Non-pigmented ciliary epithelial cell (primary cell): ENCODE results near the gene LYRM9.
"Not testable (repeated sequence)": the region's sequence is repeated elsewhere in the genome, so short reads cannot be mapped to it uniquely, and the experiment has no call there.

ENCODE experiments used
- DNase-seq: peaks from one replicate; pipeline ENCODE4 v3.0.0-alpha.2; 2010; ENCODE audit warnings: low read depth

Gene LYRM9

DNA sequence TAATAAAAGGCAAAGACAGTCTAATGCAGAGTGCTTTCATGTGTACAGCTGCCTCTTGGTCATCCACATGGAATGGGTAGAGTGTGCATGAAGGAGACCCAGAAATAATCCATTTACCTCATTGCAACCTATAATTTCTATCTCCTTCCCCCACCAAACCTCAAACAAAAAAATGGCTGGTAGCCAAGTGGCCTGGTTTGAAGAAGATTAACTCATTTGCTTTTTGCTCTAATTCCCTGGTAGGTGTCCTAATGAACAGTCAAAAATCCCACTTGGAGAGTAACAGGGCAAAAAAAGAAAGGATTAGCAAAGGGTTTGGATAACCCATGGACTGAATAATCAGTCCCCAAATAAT is 13.0 kb upstream of the LYRM9 start:
- no peak for DNase-seq

DNA sequence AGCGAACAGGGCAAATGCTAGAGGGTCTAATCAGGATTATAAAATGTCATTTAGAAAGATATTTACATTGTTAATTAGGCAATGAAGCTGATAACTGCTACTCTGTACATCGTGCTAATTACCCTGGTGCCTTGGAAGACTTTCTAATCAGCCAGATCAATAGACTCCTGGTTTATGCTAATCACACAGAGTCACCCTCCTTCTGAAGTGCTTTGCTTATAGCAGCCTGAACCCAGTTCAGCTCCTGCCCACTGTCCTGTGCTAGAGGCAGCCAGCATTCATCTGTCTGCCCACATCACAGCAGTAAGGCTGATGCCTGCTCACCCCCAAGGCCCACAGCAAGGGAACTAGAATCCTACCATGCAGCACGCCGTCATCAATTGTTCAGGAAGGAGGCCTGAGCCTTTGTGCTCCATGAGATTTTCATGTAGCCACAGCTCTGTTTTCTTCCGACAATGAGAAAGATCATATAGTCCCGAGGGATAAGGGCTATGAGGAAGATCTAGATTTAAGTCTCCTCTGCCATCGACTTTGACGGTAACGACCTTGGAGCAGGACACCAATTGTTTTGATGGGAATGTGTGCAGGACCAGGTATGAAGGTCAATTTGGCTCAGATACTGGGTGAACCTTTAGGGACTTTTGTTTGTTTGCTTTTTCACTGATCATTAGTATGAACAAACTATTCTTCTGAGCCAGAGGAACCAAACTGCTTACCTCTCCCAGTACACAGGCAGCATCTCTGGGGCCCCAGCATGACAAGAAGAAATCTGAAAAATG is 12.5 kb upstream of the LYRM9 start:
- no peak for DNase-seq

DNA sequence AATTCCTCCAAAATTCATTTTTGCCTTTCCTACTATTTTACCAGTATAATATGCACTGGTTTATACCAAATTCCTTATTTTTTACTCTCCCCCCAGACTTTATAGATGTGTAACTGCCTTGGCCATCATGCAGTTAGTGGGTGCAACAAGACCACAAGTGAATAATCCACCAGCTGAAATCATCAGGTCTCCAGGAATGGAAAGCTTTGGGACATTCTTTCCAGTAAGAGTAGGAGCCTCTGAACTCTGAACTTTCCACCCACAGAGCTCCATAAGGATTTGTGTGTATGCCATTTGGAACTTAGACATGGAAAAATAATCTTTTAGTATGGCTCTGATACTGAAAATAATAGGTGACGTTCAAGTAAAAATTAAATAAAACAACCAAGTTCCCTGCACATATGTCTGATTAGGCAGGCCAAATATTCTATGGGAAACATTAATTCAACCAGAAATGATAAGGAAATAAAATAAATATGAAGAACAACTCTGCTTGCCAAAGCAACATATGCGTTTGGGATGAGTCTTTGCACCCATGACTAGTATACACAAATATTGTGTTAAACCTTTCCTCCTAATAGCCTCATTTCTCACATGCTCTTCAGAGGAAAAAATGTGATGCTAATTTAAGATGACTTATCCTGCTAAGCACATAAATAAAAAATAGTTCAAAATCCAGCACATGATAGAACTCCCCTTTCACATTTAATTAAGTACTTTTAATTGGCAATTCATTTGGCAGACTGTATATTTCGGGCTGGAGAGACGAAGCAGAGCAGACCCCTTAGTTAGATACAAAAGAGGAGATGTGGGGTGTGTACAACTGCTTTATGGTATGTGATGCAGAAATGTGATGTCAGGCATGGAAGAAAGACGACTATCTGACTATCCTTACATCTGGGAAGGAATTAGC is 11.6 kb upstream of the LYRM9 start:
- DNase-seq, result no peak

DNA sequence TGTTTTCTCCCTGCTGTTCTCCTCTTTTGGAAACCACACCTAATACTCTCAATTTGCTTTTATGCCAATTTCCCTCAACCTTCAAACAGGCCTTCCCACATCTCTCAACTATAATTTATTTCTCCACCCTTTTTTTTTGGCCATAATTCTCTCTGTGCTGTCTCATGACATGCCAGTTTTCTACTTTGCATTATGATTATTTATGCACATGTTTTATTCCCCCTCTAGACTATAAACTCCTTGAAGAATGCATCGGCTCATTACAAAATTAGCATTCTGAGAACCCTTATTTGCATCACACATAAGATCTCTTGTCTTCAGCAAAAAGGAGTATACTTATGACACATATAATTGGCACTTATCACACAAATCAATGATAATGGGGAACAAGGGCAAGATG is 10.9 kb upstream of the LYRM9 start:
- DNase-seq, result no peak

DNA sequence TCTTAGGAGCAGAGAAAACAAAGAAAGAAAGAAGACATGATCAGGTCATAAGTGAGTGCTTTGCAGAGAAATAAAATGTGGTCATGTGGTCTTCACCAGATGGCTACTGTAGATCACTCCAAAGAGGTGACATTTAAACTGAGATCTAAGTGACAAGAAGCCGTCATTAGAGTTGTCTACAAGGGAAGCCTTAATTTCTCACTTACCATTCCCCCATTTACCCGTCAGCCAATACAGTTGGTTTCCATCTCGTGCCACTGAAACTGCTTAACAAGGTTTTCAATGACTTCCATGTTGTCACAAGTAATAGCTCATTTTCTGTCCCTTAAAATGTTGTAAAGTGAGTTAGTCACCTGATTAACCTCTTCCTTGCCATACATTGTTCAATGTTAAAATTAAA is 6.4 kb upstream of the LYRM9 start:
- no peak for DNase-seq

DNA sequence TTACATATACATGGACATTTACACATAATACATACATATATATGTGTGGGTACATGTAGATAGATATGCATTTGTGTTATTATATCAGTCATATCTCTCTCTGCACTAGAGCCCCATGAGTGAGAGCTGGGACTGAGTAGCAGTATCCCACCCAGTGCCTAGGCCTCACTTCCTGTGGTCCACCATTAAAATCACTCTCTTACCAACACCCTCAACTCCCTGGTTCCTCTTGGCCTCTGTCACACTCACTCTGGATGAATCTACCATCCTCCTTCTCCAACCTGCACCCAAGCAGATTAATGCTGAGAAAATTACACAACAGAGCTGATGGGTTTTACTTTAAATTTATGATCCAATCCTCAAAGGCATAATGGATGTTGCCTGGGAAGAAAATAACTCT is 4.9 kb upstream of the LYRM9 start:
- DNase-seq, result no peak

DNA sequence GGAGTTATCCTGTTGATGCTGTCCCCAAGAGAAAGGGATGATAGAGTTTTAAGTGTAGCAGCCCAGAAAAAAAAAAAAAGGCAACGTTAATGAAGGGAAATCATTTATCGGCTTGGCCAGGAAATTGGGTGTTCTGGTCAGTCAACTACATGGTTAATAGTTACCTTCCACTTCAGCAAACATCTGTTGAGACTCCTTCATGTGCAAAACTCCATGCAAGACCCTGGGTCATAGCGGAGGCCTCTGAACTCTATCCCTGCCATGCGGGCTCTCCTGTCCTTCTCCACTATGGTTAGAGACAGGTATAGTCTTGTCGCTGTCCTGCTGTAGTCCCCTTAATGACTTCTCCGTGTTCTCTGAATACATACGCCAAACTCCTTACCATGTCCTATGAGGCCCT is 3.5 kb upstream of the LYRM9 start:
- DNase-seq, result no peak

DNA sequence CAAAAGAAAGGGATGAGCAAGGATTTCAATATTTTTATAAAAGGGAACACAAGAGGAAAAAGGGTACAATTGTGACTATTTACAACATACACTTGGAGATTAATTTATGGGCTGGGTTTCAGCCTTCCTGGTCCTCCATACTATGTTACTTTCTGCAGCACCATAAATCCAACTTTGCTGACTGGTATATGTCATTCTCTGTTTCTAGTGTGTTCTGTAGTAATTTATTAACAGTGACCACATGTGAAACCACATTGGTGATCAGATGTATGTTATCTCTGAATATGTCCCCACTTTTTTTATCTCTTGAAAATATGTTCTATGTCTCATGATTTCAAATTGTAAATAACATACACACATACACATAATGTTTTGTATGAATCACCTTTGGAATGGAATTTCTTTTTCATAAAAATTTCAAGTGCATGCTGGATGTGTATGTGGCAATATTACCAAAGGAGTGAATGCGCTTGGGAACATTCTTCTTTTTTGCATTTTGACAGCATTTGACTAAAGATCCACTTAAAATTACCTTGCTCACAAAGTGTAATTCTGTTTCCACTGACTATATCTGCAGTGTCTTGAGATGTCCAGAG is 2.9 kb upstream of the LYRM9 start:
- DNase-seq, result no peak

DNA sequence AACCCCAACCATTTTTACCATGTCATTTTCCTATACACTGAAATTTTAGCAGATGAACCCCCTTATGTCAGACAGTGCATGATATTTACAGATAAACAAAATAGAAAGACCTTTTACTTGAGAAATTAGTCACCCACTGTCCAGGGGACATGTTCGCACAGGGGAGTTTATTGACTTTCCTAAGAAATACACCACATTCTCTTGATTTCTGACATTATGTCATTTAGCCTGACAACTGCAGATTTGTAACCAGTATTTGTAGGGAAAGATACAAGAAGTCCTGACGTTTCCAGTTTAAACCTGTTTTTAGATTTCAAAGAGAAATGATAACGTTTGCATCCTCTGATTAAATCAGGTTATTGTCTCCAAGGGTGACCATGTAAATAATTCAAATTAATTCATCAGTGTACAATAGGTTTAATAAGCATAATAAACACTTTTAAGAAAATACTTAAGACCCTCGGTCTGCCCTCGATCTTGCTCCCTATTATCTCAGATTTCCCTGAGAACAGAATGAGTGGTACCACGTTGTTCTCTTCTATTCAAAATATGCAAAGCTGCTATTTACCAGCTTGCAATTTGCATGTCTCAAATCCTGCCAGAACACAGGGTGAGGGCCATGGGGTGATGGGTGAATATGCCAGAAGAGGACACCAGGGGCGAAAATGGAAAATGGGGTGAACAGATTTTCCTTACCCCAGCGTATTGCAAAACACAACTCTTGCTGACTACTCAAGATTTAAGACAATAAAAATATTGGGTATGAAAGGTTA is 2.1 kb upstream of the LYRM9 start:
- no peak for DNase-seq

DNA sequence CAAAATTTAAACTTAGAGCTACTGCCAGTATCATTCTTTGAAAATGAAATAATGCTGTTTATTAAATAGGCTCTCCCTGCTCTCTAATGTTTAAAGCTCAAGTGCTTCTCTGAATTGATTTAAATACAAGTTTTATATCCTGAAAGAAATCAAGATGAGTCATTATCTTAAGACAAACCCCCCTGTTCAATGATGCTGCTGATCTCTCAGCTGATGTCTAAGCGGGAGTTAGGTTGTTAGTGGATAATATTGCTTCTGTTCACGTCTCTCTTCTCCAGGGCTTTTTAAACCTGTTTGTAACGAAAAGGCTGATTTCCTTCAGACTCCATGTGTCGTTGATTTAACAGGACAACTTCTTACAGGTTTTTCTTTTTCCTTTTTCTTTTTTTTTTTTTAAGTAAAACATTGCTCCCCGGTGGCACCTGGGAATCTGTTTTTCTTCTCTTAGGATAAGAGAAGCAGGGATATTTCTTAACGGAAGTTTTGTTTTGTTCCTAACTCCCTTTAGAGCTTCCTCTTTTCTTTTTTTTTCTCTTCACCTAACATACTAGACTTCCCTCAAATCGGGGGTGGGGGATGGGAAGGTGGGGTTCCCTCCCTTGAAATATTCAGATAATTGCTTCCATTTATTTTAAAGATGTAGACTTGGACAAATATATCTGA is 807 bp upstream of the LYRM9 start:
- DNase-seq, result no peak

DNA sequence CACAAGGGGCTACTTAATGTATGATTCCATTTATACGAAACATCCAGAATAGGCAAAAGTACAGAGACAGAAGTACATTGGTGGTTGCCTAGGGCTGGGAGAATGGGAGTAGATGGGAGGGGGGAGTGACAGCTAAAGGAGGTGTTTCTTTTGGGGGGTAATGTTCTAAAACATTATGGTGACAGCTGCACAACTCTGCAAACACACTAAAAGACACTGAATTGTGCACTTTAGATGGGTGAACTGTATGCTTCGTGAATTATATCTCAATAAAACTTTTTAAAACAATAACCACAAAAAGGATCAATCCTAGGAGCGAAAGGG is 661 bp downstream of the LYRM9 start:
- no peak for DNase-seq

DNA sequence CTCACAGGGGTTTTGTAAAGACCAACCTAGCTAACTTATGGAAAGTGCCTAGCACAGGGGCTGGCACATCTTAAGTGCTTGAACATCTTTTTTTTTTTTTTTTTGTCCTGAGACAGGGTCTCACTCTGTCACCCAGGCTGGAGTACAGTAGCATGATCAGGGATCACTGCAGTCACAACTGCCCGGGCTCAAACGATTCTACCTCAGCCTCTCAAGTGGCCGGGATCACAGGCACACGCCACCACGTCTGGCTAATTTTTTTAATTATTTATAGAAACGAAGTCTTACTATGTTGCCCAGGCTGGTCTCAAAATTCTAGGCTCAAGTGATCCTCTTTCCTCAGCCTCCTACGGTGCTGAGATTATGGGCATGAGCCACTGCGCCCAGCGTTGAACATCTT is 1.3 kb downstream of the LYRM9 start:
- no peak for DNase-seq

DNA sequence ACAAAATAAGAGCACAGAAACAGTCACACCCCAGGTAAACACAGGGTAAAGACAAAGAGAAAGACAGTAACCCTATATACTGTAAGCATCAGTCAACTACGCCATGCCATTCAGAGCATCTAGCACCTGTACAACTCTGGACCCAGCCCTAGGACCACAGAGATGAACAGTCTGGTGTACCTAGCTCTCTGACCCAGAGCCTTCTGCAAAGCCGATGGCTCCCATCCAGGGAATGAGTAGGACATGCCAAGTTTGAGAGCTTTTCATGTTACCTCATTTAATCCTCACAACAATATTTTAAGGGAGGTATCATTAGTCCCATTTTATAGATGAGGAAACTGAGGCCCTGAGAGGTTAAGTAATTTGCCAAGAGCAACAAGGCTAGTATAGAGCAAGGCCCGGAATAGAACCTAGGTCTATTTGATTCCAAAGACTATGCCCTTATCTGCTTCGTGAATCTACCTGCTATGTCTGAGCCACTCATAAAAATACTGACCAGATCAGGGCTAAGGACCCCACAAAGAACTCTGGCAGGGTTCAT is 3.4 kb downstream of the LYRM9 start:
- DNase-seq, result no peak

DNA sequence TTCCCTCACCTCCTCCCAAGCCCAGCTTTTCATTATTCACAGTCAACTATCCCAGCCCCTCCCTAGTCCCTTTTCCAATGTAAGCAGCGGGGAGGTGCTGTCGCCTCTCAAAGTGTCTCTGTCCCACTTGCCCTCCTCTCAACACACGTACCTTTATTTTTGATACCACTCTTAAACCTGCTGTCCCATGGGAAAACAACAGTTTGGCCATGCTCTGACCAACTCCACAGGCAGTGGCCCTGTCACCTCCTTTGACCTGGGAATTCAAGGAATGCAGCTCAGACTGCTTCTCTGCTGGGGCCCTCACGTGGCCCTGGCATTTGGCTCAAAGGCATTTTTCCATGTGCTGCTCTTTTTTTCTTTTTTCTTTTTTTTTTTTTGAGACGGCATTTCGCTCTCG is 4.2 kb downstream of the LYRM9 start:
- no peak for DNase-seq

DNA sequence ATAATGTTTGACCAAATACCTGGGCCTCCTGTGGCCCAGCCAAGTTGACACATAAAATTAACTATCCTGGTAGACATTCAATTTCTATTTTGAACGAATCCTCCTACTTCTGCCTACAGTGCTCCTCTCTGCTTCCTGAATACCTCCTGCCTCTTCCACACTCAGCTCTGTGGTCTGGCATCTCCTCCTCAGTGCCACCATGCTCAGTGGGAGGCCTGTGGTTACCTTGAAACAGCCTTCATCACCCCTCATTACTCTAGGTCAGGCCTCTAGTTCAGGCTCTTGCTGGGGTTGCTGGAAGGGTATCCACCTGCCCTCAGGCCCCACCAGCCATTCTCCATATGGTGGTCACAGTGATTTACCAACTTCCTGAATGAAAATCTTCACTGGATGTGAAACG is 5.1 kb downstream of the LYRM9 start:
- no peak for DNase-seq

DNA sequence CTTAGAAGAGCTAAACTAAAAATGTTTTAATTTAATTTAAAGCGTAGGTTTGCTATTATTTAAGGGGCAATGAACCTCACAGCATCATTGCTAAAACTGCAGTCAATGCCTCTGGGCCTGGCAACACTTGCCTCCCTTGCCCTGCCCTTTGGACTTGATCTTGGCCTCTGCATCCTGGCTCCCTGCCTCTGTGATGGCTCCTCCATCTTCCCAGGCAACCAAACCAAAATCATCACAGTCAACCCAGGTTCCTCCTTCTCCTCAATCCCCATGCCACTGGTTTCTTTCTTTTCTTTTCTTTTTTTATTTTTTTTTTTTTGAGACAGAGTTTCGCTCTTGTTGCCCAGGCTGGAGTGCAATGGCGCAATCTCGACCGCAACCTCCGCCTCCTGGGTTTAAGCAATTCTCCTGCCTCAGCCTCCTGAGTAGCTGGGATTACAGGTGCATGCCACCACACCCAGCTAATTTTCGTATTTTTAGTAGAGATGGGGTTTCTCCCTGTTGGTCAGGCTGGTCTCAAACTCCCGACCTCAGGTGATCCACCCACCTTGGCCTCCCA is 6.7 kb downstream of the LYRM9 start:
- not testable (repeated sequence) for DNase-seq

DNA sequence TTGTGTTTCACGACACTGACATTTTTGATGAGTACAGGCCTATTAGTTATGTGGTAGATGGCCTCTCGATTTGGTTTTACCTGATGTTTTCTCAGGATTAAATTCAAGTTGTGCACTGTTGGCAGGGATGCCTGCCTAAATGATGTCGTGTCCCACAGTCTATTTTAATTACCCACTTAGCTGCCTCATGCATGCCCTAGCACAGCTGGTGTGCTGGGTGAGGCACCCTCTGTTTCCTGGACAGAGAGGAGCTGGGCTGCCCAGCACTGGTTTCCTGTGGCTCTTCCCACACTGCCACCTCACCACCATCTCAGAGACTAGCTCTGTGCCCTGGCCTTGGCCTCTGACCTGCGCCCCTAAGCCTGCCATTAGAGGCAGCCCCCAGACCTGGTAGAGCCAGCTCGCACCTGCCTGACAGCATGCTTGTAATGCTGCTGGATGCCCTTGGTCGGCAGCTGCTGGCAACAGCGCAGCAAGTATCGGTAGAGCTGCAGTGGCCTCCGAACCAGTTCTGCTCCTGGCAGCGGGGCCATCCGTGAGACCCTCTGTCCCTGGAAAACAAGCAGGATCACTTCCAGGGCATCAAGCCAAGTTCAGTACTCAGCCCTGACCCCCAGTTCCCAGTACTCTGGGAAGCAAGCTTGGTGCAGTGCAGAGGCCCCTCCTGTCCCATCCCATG is 10.9 kb downstream of the LYRM9 start:
- no peak for DNase-seq

DNA sequence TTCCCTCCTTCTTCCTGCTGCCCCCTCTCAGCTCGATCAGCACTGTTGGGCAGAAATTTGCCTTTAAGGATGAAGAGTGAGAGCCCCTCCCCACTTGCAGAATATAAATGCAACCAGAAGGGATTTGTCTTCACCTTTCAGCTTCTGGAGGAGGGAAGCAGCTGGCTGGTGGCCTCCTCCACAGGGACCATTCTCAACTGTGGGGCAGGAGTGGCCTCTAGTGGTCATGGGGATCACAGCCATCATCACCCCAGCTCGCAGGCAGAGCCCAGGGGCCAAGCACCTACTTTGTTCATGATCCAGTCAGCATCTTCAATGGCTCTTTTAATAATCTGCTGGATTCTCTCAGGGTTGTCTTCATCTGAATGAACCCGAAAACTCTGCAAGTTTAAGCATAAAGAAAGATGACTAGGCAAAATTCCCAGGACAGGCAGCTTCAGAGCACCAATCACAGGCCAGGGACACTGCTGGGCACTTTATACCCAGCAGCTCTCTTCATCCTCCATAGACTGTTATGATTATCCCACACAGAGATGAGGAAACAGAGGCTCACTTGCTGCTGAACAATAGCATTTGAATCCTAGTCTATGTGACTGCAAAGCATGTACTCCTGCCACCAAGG is 13.1 kb downstream of the LYRM9 start:
- no peak for DNase-seq

DNA sequence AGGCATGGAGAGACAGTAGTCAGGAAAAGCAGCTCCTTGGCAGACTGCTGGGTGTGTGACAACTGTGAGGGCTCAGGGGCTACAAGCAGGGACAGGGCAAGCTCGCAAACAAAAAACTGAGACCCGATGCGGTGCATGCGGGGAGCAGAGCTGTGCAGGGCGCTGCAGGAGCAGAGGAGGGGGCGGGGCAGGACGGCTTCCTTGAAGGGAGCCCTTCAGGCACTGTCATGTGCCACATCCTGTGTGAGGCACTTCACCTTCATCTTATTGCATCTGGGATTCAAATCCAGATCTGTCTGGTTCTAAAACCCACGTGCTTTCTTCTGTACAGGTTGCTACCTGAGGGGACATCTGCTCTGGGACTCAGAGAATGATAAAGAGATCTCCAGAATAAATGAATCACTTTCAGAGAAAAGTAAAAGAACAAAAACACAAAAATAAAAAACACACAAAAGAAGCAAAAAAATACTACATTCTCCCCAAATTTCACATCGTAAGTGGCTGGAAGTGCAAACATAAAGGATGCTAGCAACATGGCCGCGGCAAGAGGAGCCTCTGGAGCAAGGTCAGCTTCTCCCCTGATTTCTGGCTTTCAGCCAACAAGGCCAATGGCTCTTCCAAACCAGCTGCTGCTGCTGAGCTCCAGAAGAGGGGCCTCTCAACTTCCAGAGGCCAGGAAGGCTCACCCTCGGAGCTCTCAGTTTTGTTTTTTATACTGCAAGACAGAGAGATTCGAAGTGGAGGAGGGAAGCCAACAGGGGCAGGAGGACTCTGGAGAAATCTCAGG is 14.2 kb downstream of the LYRM9 start:
- DNase-seq, result no peak

DNA sequence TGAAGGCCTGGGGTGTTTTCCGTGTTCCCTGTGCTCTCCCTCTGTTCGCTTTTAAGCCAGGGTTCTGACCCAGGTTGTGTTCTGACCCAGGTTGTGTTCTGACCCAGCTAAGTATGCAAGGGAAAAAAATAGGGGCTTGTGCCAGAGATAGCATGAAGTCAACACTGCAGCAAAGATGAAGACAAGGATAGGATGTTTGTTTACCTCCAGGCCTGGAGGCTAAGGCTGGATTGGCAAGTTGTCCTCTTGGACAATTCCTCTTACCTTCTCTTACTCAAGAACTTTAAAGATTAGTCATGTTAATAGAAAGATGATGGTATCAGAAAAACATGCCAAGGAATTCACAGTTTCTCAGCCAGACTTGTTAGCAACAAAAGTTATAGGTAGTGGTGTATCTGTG is 19.4 kb downstream of the LYRM9 start:
- DNase-seq, result no peak
